ENCODE data around the gene PID1.
"Not testable (repeated sequence)": the region's sequence is repeated elsewhere in the genome, so short reads cannot be mapped to it uniquely, and the experiment has no call there.

PID1 gene

DNA sequence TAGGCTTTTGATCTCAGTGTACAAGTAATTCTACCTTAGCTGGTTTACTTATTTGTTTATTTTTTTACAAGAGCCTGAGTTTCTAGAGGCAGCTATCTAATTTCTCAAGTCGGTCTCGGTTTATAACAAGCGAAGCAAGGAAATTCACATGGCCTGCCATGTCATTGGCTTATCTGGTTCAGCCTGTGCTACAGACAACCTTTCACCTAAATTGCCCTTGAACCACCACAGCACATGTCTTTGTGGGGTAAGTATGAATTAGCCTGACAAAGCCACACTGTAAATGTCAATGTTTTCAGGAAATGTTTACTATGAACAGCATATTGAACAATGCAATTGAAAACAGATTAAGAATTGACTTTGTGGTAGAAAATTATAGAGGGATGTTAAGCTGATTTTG lies 167.1 kb downstream of the PID1 start:
- no peak for DNase-seq

DNA sequence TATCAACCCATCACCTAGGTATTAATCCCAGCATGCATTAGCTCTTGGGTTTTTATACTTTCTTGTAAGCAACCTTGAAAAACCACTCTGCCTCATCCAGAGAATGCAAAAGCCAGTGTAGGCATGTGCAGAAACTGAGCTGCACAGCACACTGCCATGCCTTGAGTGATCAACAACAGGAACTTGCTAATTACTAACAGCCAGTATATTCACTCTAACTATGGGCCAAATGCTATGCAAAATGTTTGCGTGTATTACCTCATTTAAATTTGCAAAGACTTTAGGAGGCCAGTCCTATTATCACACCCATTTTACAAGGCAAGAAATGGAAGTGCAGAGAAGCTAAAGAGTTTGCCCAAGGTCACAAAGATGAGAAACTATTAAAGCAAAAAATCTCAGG lies 169.8 kb downstream of the PID1 start:
- no peak for DNase-seq

DNA sequence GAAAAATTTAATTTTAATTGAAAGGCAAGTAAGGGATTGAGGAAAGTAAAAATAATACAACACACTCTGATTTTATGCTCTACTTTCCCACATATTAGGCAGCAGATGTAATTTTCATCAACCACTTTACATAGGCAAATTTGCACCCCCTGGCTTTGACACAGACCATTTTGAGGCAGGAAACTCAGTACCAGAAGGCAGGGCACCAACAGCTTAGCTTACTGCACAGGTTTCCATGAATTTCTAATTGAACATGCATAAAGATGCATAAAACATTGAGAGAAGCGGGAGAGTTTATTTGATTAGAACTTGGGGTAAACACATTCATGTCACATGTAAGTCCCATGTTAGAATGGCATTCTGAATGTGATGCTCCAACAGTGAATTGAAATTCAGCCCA lies 171.9 kb downstream of the PID1 start:
- no peak for DNase-seq

DNA sequence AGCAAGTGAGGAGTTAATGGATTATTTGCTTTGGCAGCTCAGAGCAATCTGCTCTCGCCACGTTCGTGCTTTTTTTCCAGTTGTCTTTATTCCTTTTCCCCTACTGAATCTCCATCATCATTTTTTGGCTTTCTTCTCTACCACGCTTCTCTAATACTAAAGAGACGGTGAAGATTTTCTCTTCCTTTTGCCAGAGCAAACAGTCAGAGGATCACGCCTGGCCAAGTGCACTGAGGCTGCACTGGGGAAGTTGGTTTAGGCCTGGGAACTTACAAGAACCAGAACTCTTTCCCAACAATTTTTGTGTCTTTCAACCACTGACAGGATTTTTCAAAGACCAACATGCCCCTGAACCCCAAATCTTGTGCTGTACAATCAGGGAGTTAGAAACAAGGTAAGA lies 172.3 kb downstream of the PID1 start:
- DNase-seq, result no peak

DNA sequence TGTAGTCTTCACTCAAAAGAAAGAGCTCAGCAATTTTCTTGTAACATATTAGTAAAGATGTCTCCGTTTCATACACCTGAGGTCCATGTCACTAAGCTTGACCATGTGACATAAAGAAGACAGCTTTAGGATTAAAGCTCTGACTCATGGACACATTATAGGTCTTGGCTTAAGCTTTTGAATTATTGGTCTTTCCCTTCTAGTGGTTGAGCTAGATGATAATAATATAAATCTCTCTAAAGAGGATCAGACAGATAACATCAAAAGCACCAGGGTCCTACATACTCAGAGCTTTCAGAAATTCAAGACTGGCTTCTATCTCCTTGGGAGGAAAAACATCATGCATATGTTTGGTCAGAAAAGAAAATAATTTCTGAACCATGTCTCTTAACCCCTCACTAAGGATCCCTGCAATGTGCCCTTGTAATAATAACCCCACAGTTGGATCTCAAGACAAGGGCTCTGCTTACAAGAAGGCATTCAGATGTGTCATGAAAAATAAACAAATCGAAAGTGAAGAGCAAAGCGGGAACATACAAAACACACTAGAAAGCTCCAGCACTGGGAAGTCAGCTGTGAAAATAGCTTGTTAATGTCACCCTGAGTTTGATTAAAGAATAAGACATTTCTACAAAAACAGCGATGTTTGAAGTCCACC lies 174.5 kb downstream of the PID1 start:
- no peak for DNase-seq

DNA sequence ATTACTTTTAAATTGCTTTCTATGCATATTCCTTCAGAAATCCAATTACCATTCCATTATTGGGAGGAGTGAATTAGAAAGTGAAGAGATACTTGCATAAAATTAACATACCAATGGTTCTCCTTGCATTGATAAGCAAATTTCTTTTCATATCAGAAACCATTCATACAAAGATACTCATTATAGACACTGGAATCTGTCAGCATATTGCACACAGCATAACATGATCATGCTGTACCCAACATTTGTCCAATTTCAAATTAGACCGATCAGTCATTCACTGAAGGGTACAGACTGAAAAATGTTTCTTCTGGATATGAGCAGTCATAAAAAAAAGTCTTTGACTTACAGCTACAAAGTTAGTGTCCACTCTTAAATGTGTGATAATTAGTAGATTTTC lies 175.6 kb downstream of the PID1 start:
- no peak for DNase-seq

DNA sequence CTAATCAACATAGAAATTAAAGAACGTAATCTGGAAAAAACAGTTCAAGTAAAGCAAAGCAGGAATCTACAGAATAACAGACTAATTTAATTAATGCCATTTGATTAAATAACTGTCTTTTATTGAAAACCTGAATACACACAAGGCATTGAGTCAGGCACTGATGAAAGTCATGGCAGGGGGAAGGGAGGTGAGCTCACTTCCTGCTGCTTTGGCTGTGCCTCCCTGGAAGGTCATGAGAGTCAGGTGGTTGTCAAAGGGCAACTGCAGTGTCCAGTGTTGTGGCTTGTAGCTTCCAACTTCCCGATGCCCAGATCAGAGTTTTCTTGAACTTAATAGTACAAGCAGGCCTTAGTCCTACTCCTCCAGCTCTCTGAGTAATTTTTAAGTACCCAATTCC lies 180.9 kb downstream of the PID1 start:
- no peak for DNase-seq

DNA sequence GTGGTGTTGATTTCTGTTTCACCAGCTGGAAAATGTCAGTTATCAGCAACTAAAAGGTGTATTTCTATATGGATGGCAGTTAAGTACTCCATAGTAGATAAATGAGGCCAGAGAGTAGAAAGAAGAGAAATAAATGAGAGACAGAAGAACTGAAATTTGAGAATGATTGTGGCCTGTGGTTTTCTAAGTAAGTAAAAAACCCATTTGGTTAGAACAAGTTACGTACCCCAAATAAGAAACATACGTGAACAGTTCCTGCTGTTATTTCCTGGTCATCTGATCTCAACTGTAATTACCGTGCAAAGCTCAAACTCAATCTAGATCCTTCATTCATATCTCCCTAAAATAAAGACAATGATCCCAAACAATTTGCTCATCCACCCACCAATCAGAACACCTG lies 181.3 kb downstream of the PID1 start:
- peak; percentile 10 for DNase-seq

DNA sequence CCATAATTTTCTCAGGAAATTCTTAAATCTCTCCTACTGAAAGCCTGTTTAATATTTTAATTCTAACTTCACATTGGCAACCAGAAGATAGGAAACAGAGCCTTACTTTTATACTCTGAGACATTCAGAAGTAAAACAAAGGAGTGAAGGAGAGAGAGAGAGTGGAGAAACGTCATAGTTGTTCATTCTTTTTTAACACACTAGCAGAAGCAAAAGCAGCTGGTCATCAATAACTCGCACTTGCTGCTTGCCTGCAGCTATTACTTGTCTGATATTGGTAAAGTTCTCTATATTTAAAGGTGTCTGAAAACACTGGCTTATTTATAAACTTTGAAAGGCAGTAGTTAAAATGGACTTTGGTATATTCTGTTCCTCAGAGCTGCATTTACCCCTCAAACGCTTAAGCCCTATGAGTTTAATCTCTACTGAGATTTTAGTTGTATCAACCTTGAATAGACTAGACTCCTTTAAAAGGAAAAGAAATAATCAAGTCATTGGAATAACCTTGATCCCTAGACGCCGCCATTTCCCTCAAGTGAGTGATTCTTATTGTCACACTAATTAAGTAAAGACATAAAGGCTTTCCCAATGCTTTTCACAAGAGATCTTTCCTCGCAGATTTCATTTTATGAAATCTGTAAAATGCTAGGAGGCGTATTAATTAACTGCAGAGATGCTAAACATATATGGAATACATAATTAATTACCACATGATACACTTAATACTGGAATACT lies 182.0 kb downstream of the PID1 start:
- DNase-seq, result no peak

DNA sequence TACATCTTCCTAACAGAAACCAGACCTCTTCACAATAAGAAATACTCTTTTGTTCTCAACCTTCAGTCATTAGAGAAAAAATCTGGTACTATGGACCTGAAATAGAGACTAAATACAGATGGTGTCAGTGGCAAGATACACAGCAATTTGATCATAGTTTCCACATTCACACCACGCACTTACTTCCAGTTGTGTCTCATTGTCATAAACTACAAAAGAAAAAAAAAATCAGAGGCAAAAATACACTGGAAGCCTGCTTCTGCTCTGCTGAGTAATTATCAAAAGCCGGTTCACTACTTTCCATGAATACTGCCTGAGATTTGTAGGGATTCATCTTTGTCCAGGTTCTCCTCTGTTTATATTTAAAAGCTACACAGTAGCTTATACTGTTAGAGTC lies 182.6 kb downstream of the PID1 start:
- no peak for DNase-seq

DNA sequence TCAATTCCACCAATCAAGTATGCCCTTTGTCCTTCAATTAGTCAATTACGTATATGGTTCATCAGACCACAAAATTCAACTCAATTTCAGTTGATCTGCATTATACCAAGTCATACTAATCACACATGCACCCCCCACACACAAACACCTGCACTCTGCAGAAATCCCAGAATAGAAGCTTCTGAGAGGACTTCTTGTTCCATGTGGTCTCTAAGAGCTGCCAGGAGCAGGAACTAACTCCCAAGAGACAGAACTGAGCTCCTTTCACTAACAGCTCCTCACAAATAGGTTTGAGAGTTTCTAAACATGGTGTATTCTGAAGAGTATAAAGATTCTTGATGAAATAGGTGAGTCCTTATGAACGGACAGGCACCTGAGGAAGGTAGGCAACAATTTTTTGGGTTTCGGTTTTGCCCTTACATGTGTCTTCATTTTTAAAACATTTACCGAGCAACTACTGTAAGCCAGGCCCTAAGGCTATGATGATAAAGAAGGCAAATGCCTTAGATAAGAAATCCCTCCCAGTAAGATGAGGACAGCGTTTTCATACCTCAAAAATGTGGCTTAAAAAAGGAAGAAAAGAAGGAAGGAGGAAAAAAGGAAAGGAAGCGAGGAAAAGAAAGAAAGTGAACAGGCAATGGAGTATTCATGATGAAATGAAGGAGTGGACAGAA lies 183.1 kb downstream of the PID1 start:
- no peak for DNase-seq

DNA sequence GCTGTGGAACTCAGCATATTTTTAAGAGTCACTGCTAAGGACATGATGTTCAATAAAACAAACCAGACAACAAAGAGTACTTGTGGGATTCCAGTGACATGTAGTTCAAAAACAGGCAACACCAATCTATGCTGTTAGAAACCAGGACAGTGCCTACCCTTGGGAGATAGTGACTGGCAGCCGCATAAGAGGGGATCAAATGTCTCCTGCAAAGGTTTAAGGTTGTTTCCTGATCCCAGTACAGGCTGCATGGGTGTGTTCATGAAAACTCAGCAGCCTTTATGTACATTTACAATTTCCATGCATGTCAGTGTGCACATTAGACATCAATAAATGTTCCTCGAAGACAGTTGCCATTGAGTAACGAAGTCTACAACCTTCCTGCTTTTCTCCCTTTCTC lies 183.8 kb downstream of the PID1 start:
- no peak for DNase-seq

DNA sequence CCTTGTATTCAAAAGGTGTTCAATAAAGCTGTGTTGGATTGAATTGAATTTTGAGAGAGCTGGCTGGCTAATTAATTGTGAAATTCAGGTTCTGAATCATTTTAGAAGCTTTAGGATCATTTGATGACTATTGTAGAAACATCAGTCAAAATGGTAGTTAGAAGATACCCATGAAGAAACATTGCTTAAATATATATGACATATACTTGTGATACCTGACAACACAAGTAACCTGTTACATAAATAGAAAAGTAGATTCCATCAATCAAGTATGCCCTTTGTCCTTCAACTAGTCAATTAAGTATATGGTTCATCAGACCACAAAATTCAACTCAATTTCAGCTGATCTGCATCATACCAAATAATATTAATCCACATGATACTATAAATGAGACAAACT lies 185.6 kb downstream of the PID1 start:
- DNase-seq, result no peak

DNA sequence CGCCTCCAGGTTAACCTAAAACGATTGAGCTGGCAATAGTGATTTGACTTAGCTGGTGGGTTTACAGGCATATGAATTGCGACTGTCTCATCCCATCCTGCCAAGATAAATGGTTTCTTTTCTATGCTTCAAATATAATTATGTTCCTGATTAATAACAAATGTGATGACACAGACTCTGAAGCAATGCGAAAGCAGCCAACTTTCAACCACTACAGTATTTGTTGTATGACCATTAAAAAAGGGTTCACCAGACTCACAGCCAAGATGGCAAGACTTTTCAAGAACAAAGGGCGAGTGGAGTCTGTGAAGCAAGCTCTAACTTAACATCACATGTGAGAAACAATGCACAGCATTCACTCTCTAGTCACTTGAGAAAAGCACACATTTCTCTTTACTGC lies 186.6 kb downstream of the PID1 start:
- no peak for DNase-seq

DNA sequence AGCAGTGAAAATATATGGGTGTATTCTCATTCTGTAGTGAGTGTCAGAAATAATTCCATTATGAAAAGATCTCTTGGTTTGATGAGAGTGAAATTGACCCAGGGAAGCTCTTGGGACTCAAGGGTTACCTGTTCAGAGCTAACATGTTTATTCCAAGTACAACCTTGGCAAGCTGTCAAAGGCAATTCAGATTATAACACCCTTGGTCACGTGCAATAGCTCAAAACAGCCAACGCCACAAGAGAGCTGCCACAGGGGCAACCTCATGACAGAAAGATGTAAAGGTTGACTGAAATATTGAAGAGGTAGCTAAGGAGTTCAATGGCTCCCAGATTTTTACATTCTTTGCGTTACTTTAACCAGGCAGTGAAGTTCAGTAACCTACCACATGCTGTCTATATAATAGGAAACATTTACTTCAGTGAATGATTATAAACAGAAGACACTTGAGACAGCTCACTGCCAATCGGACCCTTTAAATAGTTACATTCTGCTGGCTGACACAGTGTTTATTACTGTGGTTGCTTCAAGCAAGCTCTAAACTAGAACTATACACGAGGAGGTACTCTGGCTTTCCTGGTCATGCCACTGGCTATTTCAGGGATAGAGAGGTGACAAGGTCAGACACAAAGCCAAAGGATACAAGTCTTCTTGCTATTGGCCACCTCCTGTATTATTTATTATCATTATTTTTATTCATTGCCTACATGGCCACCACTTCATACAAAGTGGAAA lies 187.3 kb downstream of the PID1 start:
- DNase-seq, result peak; percentile 89

DNA sequence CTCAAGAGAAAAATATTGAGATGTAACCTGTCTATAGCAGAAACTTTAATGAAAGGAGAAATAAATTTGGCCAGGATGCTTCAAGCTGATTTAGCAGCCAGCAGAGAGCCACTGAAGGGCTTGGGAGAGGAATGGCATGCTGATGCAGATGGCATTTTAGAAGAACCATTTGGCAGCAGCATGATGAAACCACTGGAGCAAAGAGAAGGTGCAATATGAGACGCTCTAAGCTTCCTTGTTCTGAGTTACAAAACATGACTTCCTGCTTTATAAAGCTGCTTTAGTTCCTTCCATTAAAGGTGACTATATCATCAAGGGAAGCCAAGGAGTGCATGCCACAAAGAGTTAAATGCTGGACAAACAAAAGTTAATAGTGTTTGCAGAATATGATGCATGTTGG lies 189.7 kb downstream of the PID1 start:
- no peak for DNase-seq

DNA sequence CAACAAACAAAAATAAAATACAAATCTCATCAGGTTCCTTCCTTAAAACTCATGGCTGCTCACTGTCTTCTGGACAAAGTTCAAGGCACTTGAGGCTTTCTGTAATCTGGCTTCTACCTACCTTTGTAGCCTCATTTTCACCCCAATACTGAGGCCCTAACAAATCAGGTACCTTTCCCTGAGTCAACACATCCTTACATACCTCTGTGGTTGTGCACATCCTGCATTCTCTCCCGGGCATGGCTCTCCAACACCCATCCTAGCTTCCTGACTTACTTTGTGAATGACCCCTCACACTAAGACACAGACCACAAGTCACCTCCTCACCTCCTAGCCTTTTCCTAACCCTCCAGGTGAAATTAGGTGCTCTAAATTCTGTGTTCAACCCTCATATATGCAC lies 190.9 kb downstream of the PID1 start:
- DNase-seq, result no peak

DNA sequence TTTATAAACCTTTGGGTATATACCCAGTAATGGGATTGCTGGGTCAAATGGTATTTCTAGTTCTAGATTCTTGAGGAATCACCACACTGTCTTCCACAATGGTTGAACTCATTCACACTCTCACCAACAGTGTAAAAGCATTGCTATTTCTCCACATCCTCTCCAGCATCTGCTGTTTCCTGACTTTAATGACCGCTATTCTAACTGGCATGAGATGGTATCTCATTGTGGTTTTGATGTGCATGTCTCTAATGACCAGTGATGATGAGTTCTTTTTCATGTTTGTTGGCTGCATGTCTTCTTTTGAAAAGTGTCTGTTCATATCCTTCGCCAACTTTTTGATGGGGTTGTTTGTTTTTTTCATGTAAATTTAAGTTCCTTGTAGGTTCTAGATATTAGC lies 194.2 kb downstream of the PID1 start:
- not testable (repeated sequence) for DNase-seq

DNA sequence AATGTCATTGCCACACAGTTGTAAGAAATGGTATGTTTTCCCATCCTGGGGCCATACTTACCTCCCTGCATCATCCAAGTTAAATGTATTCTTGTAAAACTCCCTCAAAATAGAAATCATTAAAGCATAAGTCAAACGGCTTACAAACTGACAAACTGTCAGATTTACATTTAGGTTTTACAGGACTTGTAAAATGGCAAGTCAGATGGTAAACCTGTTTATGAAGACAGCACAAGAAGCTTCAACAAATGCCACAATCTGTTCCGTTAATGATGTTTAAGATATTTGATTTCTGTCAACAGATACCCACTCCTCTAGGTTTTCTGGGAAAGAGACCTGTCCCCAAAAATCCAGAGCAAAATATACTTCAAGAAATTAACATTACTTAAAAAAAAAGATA lies 197.2 kb downstream of the PID1 start:
- no peak for DNase-seq

DNA sequence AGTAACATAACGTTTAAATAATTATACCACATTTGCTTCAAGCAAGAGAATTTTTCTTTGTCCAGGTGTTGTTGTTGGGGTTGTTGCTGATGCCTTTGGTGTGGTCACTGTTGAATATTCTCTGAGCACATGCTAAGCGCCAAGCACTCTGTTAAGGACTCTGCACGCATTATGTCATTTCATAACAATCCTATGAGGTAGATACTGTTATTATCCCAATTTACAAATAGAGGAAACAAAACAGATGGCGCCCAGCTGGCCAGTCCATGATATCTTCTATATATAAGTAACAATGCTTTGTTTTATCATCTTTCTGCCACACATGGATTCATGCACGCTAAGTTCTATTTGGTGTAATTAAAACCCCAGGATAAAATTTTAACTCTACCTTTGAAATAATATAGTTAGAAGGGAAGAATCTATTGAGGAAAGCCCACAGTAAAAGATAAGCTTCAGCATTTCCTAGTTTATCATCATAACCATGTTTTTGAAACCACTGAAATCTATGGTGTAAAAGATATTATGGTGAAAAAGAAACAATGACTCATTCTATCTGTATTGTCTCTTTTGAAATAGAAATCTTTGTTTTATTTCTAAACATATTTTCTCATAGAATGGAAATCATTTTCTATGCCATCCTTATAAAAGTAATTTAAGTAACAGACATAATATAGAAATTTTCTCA lies 199.7 kb downstream of the PID1 start:
- no peak for DNase-seq

DNA sequence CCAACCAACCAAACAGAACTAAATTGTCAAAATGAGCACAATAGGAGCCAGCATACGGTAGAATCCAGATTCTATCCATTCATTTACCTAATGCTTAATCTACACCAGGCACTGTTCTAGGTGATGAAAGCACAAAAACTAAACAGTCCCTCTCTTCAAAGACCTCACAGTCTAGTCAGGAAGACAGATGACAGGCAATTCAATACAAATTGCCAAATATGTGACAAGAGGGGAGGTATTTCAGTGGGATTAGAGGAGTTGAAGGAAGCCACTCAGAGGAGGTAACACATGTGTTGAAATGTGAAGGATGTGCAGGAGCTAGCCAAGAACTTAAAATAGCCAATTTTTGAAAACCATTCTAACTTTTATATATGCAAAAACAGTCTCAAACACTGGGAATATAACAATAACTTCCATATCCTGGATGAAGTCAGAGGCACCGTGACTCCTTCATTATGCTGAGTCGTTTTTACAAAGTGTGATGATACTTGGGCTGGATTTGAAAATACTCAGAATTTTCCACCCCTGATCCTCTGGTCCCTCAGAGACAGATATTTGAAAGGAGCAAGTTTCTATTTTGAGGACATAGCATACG lies 204.9 kb downstream of the PID1 start:
- no peak for DNase-seq

DNA sequence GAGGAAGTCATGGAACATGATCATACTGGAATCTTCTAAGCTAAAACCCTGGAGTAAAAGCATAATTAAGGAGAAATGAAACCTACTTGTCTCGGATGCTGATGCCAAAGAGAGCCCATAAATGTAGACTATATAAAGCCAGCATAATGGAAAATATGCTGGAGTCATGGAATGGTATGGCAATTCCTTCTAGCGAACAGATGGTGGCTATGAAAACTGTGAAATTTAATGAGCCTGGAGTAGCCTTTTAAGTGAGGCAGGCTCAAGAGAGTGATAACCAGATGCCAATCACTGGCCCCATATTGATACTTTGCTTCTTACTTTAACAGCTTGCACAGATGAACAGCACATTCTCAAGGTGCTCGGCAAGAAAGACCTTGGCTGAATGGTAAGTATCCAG lies 206.3 kb downstream of the PID1 start:
- no peak for DNase-seq

DNA sequence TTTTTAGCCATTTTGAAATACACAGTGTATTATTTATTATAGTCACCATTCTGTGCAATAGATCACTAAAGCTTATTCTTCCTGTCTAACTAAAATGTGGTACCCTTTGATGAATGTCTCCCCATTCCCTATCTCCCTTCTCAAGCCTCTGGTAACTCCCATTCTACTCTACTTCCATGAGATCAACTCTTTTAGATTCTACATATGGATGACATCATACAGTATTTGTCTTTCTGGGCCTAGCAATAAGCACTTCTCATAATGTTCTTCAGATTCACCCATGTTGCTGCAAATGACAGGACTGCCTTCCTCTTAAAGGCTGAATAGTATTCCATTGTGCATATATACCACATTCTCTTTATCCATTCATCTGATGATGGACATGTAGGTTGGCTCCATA lies 210.9 kb downstream of the PID1 start:
- DNase-seq, result no peak

All from DMS153 (cell line).